ENCODE results near the gene RNF157.
"Not testable (repeated sequence)": the region's sequence is repeated elsewhere in the genome, so short reads cannot be mapped to it uniquely, and the experiment has no call there.

The RNF157 gene

GRCh38 chr17:76270127-76270592 lies 29.9 kb upstream of the RNF157 start:
- DNase-seq: no peak

GRCh38 chr17:76268991-76269981 lies 29.0 kb upstream of the RNF157 start:
- no peak for DNase-seq

- DNase-seq: no peak
These were observed 27.9 kb upstream of the RNF157 start for GRCh38 chr17:76268015-76268749.

- not testable (repeated sequence) for DNase-seq
These were observed 27.3 kb upstream of the RNF157 start for GRCh38 chr17:76267581-76268001.

- DNase-seq: no peak
These were observed 26.8 kb upstream of the RNF157 start for GRCh38 chr17:76267051-76267576.

GRCh38 chr17:76266244-76266938 lies 26.1 kb upstream of the RNF157 start:
- no peak for DNase-seq

GRCh38 chr17:76265624-76266243 lies 25.4 kb upstream of the RNF157 start:
- peak; percentile 80 for DNase-seq

GRCh38 chr17:76264755-76265623 lies 24.7 kb upstream of the RNF157 start, which contains the start of gene UBALD2:
Gene UBALD2, plus strand, starts transcription at chr17:76265348. Its CDS starts 158 bp downstream, at chr17:76265506.
- peak; percentile 100 for DNase-seq

- no peak for DNase-seq
These were observed 24.1 kb upstream of the RNF157 start for GRCh38 chr17:76264425-76264754.

GRCh38 chr17:76263896-76264295 lies 23.6 kb upstream of the RNF157 start:
- no peak for DNase-seq

- no peak for DNase-seq
These were observed 22.5 kb upstream of the RNF157 start for GRCh38 chr17:76262732-76263344.

GRCh38 chr17:76261421-76262215 lies 21.3 kb upstream of the RNF157 start:
- no peak for DNase-seq

- no peak for DNase-seq
These were observed 20.4 kb upstream of the RNF157 start for GRCh38 chr17:76260669-76261068.

- no peak for DNase-seq
These were observed 19.9 kb upstream of the RNF157 start for GRCh38 chr17:76260220-76260619.

- DNase-seq: peak; percentile 7
These were observed 16.2 kb upstream of the RNF157 start for GRCh38 chr17:76256430-76257050.

GRCh38 chr17:76255801-76256429 lies 15.6 kb upstream of the RNF157 start:
- peak; percentile 33 for DNase-seq

GRCh38 chr17:76254275-76254674 lies 14.0 kb upstream of the RNF157 start:
- DNase-seq: no peak

- no peak for DNase-seq
These were observed 13.5 kb upstream of the RNF157 start for GRCh38 chr17:76253841-76254240.

Data from right forelimb (tissue), 1 donor.